ENCODE measurements around the gene SCYL2. TPM values are rescaled to one million over a fixed set of nuclear protein-coding genes. Genes with fewer than 3 reads are reported as not detected.

SCYL2 gene
- total and polyA plus RNA-seq, 2 of the 13 experiments (the other 11 are each of a cell fraction or from before 2014, with no cell fraction given) = 11.4 to 28.8 TPM

- ATAC-seq (peak; percentile 97), DNase-seq (ENCODE audit: low spot score) (peak; percentile 83), FAIRE-seq (peak; percentile 78)
- POLR2A ChIA-PET = interaction anchor here (0.9 to 1.6 kb wide), 2 partner anchors 16 to 51 kb away, joined by 3 to 16 read pairs; partner anchors contain the start of genes ACTR6, DEPDC4 and SCYL2
- H3K36me3 ChIP-seq (replicated peaks in 1 of 2; ENCODE audit: control insufficient read depth in 1 of 2, insufficient read depth in 2 of 2, low read length in 2 of 2) = no peaks in the 10 kb centered on the region
- H3K27ac ChIP-seq (ENCODE audit: extremely low read length, insufficient read depth, low read length) = no peak overlapping the region
- TF ChIP-seq PAXIP1 (CRISPR knock-in tag; conservative IDR thresholded peaks at IDR 0.05) = peak; percentile 59; the same call in 1 of the 2 replicates
- TF ChIP-seq ZNF331 (CRISPR knock-in tag; IDR thresholded peaks at IDR 0.05) = 0 out of 2 replicates have a peak, but pooled peaks have one; percentile 31
- 0 out of 2 replicates have a peak, but pooled peaks have one; percentile 46 for TF ChIP-seq ZSCAN29 (CRISPR knock-in tag; conservative IDR thresholded peaks at IDR 0.05)
- TF ChIP-seq MED13 (CRISPR knock-in tag; IDR thresholded peaks at IDR 0.05) = no peak
- peak; percentile 4 for TF ChIP-seq ASH2L (IDR thresholded peaks at IDR 0.05; ENCODE audit: insufficient read length, low read depth, low read length)
- peak; percentile 76 for TF ChIP-seq MAFF (IDR thresholded peaks at IDR 0.05; ENCODE audit: low read depth, low read length)
- no peak for TF ChIP-seq TGIF2 (CRISPR knock-in tag; IDR thresholded peaks at IDR 0.05)
- TF ChIP-seq THAP11 (CRISPR knock-in tag; IDR thresholded peaks at IDR 0.05) = no peak
- TF ChIP-seq HNF1A (IDR thresholded peaks at IDR 0.05; ENCODE audit: low read depth) = peak; percentile 71
- peak; percentile 81; the same call in 1 of the 2 replicates for TF ChIP-seq HNF1A (CRISPR knock-in tag; IDR thresholded peaks at IDR 0.05; ENCODE audit: borderline replicate concordance)
- TF ChIP-seq MAFK (conservative IDR thresholded peaks at IDR 0.05 in 1 of 2, IDR thresholded peaks at IDR 0.05 in 1 of 2; ENCODE audit: low read length in 2 of 2) = peak; percentile 42 to 61; a peak in 3 of 4 replicates
- no peaks in the 10 kb centered on the region for H4K20me1 ChIP-seq (ENCODE audit: insufficient read depth, low read length)
- no peaks in the 10 kb centered on the region for H3K9me3 ChIP-seq (ENCODE audit: low read length)
- WGBS (ENCODE audit: low lambda C conversion rate) = 27% methylated on average over 2 of the region's 2 CpGs
- peaks cover 24% of the 10 kb centered on the region for H3K4me1 ChIP-seq (ENCODE audit: insufficient read depth, low read length)
- no peaks in the 10 kb centered on the region for H3K27me3 ChIP-seq (ENCODE audit: control insufficient read depth in 1 of 2, insufficient read depth in 2 of 2, low read length in 2 of 2)
- no peaks in the 10 kb centered on the region for H3K79me2 ChIP-seq (ENCODE audit: insufficient read depth, low read length)
- H3K9ac ChIP-seq (ENCODE audit: insufficient read depth, low read depth, low read length) = no peak overlapping the region
- H3K4me3 ChIP-seq (replicated peaks in 1 of 3; ENCODE audit: insufficient read depth in 1 of 3, low read depth in 2 of 3, low read length in 3 of 3) = no peak overlapping the region
- BruUV-seq (replicated peaks) = no TSS peak
- H2AFZ ChIP-seq (ENCODE audit: low read length) = no peak overlapping the region
- CTCF ChIA-PET (ENCODE audit: low intra/inter-chr PET ratio, low total read pairs) = no interaction called here
- in situ Hi-C loops (cut with HindIII; ENCODE audit: extremely low pct_ligation_motif_present, low pct_unique_long_range_greater_than_20kb) (no loop called here), intact Hi-C loops (cut with micrococcal nuclease; ENCODE audit: unreplicated experiment) (no loop called here)
- H3K4me2 ChIP-seq (ENCODE audit: low read depth, low read length) = peak overlapping the region; percentile 39
Measured at GRCh38 chr12:100251917-100252316, 15.1 kb upstream of the SCYL2 start.

All from HepG2 (cell line).